ENCODE data around the gene HIPK2. TPM values are rescaled to one million over a fixed set of nuclear protein-coding genes. Genes with fewer than 3 reads are reported as not detected.

HIPK2 gene
- total RNA-seq, 1 donor from 2014 or later = 23.0 TPM

GRCh38 chr7:139568813-139569490 is 208.8 kb downstream of the HIPK2 start:
- Mint-ChIP-seq H3K4me1 (no peaks in the 10 kb centered on the region), H3K27ac (no peak overlapping the region), H3K9me3 (no peaks in the 10 kb centered on the region), H3K4me3 (no peak overlapping the region), H3K27me3 (no peaks in the 10 kb centered on the region), H3K36me3 (ENCODE audit: low read depth) (peaks cover 17% of the 10 kb centered on the region)
- intact Hi-C loops (cut with micrococcal nuclease) = no loop called here
- CTCF ChIA-PET = no interaction called here
- DNase-seq = no peak
- TF ChIP-seq CTCF (IDR thresholded peaks at IDR 0.05) = no peak
- ATAC-seq (ENCODE audit: low read depth) = no peak
- POLR2A ChIA-PET = no interaction called here

GRCh38 chr7:139568346-139568675 is 209.5 kb downstream of the HIPK2 start:
- Mint-ChIP-seq H3K36me3 (ENCODE audit: low read depth) (peaks cover 12% of the 10 kb centered on the region), H3K27ac (no peak overlapping the region), H3K27me3 (no peaks in the 10 kb centered on the region), H3K4me1 (no peaks in the 10 kb centered on the region), H3K4me3 (no peak overlapping the region), H3K9me3 (no peaks in the 10 kb centered on the region)
- ATAC-seq (ENCODE audit: low read depth) (no peak), DNase-seq (no peak)
- POLR2A ChIA-PET = no interaction called here
- intact Hi-C loops (cut with micrococcal nuclease) = no loop called here
- TF ChIP-seq CTCF (IDR thresholded peaks at IDR 0.05) = no peak
- CTCF ChIA-PET = no interaction called here

- H3K36me3 Mint-ChIP-seq (ENCODE audit: low read depth) = peaks cover 8% of the 10 kb centered on the region
- TF ChIP-seq CTCF (IDR thresholded peaks at IDR 0.05) = no peak
- H3K27me3 Mint-ChIP-seq = no peaks in the 10 kb centered on the region
Observed at GRCh38 chr7:139567647-139568345, 210.0 kb downstream of the HIPK2 start.

GRCh38 chr7:139566736-139567646 is 210.8 kb downstream of the HIPK2 start:
- H3K9me3 Mint-ChIP-seq = no peaks in the 10 kb centered on the region
- intact Hi-C loops (cut with micrococcal nuclease) = no loop called here
- TF ChIP-seq CTCF (IDR thresholded peaks at IDR 0.05) = no peak
- POLR2A ChIA-PET = no interaction called here
- no peak overlapping the region for H3K4me3 Mint-ChIP-seq
- no peak overlapping the region for H3K27ac Mint-ChIP-seq
- H3K4me1 Mint-ChIP-seq = no peaks in the 10 kb centered on the region
- DNase-seq (no peak), ATAC-seq (ENCODE audit: low read depth) (no peak)
- H3K27me3 Mint-ChIP-seq = no peaks in the 10 kb centered on the region
- H3K36me3 Mint-ChIP-seq (ENCODE audit: low read depth) = peaks cover 7% of the 10 kb centered on the region
- CTCF ChIA-PET = no interaction called here

More at GRCh38 chr7:139567647-139568345, 210.0 kb downstream of the HIPK2 start:
- Mint-ChIP-seq H3K27ac (no peak overlapping the region), H3K4me1 (no peaks in the 10 kb centered on the region), H3K4me3 (no peak overlapping the region), H3K9me3 (no peaks in the 10 kb centered on the region)
- intact Hi-C loops (cut with micrococcal nuclease) = no loop called here
- ChIA-PET POLR2A (no interaction called here), CTCF (no interaction called here)
- DNase-seq = no peak
- ATAC-seq (ENCODE audit: low read depth) = no peak

GRCh38 chr7:139566075-139566474 is 211.7 kb downstream of the HIPK2 start:
- POLR2A ChIA-PET = no interaction called here
- no peaks in the 10 kb centered on the region for H3K4me1 Mint-ChIP-seq
- DNase-seq (no peak), ATAC-seq (ENCODE audit: low read depth) (no peak)
- H3K9me3 Mint-ChIP-seq = no peaks in the 10 kb centered on the region
- no peak overlapping the region for H3K4me3 Mint-ChIP-seq
- peaks cover 4% of the 10 kb centered on the region for H3K36me3 Mint-ChIP-seq (ENCODE audit: low read depth)
- intact Hi-C loops (cut with micrococcal nuclease) = no loop called here
- no peak for TF ChIP-seq CTCF (IDR thresholded peaks at IDR 0.05)
- no peak overlapping the region for H3K27ac Mint-ChIP-seq
- CTCF ChIA-PET = no interaction called here
- H3K27me3 Mint-ChIP-seq = no peaks in the 10 kb centered on the region

All from activated B cell treated with CpG ODN at 0.5 μM for 24 hours (primary cell).